MM.1S (cell line): ENCODE results near the gene PHPT1.

Experiments used
- EZH2 ChIP-seq: fragments of 300-600 bp; sonication (generic); optimal IDR thresholded peaks from 2 replicates; pipeline ENCODE3; 2017; ENCODE audit warnings: low read depth, mild to moderate bottlenecking, antibody characterized with exemption, low read length, mixed read lengths
- TF ChIP-seq, protein P1 (sequence below): fragments of 300-600 bp; sonication (generic); IDR thresholded peaks from 2 replicates; pipeline ENCODE4 v1.5.1; 2016; ENCODE audit warnings: antibody characterized with exemption, low read length, mixed read lengths

GRCh38 chr9:136875155-136875554, 25.9 kb downstream of the PHPT1 start:
- TF ChIP-seq, protein P1, sequence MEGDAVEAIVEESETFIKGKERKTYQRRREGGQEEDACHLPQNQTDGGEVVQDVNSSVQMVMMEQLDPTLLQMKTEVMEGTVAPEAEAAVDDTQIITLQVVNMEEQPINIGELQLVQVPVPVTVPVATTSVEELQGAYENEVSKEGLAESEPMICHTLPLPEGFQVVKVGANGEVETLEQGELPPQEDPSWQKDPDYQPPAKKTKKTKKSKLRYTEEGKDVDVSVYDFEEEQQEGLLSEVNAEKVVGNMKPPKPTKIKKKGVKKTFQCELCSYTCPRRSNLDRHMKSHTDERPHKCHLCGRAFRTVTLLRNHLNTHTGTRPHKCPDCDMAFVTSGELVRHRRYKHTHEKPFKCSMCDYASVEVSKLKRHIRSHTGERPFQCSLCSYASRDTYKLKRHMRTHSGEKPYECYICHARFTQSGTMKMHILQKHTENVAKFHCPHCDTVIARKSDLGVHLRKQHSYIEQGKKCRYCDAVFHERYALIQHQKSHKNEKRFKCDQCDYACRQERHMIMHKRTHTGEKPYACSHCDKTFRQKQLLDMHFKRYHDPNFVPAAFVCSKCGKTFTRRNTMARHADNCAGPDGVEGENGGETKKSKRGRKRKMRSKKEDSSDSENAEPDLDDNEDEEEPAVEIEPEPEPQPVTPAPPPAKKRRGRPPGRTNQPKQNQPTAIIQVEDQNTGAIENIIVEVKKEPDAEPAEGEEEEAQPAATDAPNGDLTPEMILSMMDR, result no peak
- TF ChIP-seq EZH2, result no peak
